HepG2 (cell line): ENCODE data around the gene TNS4.

Source experiments
- HINFP ChIP-seq: sonication (generic); formaldehyde crosslinking; IDR thresholded peaks from 2 replicates; pipeline ENCODE4 v1.4.0; 2020; ENCODE audit warnings: low read depth, mild to moderate bottlenecking, missing genetic modification reagents
- MED13 ChIP-seq: sonication (generic); formaldehyde crosslinking; IDR thresholded peaks from 2 replicates; pipeline ENCODE4 v1.5.0; 2020; ENCODE audit warnings: missing genetic modification reagents
- SIN3B ChIP-seq: fragments of 150-350 bp; IDR thresholded peaks from 2 replicates; pipeline ENCODE4 v1.6.1; 2014; ENCODE audit warnings: low read length
- STAT6 ChIP-seq: sonication (generic); formaldehyde crosslinking; IDR thresholded peaks from 2 replicates; pipeline ENCODE4 v1.4.0; 2020; ENCODE audit warnings: missing genetic modification reagents, mild to moderate bottlenecking, borderline replicate concordance
- ZNF605 ChIP-seq: sonication (generic); formaldehyde crosslinking; IDR thresholded peaks from 2 replicates; pipeline ENCODE4 v1.8.0; 2022; ENCODE audit warnings: mild to moderate bottlenecking, missing genetic modification reagents

GRCh38 chr17:40474419-40475002 lies 26.9 kb downstream of the TNS4 start:
- TF ChIP-seq MED13 (CRISPR knock-in tag): no peak
- TF ChIP-seq ZNF605 (CRISPR knock-in tag): no peak
- TF ChIP-seq HINFP: no peak
- no peak for TF ChIP-seq STAT6 (CRISPR knock-in tag)
- TF ChIP-seq SIN3B: no peak
